ENCODE data around the gene SPDYE18.
"Not testable (repeated sequence)": the region's sequence is repeated elsewhere in the genome, so short reads cannot be mapped to it uniquely, and the experiment has no call there.

GRCh38 chr7:77079112-77079511, 16.8 kb upstream of the SPDYE18 start:
- not testable (repeated sequence) for TF ChIP-seq CTCF, POLR2AphosphoS5 (IDR thresholded peaks at IDR 0.05)

Data from breast epithelium (tissue), 3 donors.